Renal cortical epithelial cell (primary cell): Measurements from ENCODE around the gene MSRB1. TPM values are rescaled to one million over a fixed set of nuclear protein-coding genes. Genes with fewer than 3 reads are reported as not detected.
A peak's percentile ranks its signal among the peaks of the same experiment; 100 is the strongest.
"Not testable (repeated sequence)": the region's sequence is repeated elsewhere in the genome, so short reads cannot be mapped to it uniquely, and the experiment has no call there.

ENCODE experiments used
- DNase-seq: peaks from one replicate; pipeline ENCODE4 v3.0.0-alpha.2; 2011; ENCODE audit warnings: low read depth
- total RNA-seq: library from RNA; depleted of rRNA; stranded (reverse); fragments of >200 nt; gene quantifications from 2 replicates; pipeline ENCODE4 v1.2.3, GENCODE V29; 2014

Gene MSRB1
- total RNA-seq, 1 donor from 2014 or later = 9.6 TPM

DNA sequence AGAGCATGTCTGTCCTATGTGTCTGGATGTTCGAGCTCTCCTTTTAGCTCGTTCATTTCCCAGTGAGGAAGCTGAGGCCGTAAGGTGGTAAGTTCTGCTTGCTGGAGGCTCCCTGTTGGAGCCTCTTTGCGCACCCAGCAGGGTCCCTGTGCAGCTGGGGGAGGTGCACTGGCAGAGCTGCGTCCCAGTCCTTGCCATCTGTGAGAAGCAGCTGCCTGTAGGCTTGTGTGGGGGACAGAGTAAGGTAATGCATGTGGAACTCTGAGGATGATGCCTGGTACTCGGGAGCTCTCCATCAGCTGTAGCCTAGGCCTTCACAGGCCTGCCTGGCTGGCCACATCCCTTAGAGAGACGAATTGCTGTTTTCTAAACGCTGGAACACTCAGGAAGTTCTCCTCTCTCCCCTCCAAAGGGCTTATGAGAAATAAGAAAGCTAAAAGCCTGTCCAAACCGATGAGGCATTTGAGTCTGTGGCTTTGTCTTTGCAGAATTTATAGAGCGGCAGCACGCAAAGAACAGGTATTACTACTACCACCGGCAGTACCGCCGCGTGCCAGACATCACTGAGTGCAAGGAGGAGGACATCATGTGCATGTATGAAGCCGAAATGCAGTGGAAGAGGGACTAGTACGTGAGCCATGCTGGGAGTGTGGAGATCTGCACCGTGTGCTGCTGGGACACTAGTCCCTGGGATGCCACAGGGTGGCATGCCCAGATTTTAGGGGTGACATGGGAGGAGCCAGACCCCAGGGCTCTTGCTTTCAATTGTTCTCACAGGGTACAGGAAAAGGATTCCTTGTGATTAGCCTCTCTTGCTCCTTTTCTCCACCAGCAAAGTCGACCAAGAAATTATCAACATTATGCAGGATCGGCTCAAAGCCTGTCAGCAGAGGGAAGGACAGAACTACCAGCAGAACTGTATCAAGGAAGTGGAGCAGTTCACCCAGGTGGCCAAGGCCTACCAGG lies 17.9 kb upstream of the MSRB1 start:
- DNase-seq = no peak

DNA sequence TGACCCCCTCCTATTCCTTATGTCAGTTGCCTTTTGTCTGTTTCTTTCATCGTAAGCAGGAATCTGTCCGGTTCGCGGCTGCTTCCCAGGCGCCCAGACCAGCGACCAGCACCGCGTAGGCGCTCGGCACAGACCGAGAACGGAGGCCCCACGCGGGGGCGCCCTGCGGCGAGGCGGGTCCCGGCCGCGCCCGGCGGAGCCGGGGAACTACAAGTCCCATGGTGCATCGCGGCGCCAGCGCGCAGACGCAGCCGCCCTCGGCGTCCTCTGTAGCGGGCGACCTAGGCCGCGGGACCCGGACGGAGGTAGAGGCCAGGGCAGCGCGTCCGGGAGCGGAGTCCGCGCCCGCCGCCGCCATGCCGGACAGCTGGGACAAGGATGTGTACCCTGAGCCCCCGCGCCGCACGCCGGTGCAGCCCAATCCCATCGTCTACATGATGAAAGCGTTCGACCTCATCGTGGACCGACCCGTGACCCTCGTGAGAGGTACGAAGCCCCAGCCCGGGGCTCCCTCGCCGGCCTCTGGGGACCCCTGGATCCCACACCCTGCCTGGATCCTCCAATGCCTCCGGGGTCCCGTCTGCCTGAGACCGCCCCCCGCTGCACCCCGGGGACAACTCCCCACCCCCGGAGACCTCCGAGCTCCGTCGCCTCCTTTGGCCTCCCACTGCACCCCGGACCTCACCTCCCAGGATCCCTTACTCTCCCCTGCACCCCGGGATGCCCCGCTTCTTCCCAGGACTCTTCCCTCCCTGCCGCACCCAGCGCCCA lies 16.5 kb upstream of the MSRB1 start, which contains the start of gene NDUFB10:
Gene NDUFB10, plus strand, starts transcription at position 270 of the 771 bp plus-strand sequence. Its CDS starts 87 bp downstream, at position 357.
- DNase-seq = peak; percentile 66

DNA sequence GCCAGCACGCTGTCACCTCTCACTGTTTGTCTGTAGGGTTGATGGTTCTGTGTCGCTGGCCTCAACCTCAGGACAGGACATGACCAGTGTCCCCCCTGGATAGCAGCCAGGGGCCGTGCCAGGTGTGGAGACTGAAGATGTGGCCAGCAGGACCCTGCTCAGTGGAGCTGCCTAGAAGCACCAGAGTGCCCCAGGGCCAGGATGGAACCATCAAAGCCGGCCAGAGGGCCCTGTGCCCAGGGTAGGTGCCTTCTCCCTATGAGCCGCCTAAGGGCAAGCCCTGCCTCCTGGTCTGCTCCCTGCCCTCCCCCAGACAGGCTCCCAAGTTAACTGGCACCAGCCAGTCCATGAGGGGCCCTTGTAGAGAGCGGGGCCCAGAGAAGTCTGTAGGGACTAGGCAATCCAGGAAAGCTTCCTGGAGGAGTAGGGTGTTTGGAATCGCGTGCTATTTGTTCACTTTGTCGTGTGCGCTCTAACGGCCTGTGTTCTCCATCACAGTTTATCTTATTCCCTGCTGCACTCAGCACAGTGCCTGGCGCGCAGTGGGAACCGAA lies 15.8 kb upstream of the MSRB1 start:
- no peak for DNase-seq

DNA sequence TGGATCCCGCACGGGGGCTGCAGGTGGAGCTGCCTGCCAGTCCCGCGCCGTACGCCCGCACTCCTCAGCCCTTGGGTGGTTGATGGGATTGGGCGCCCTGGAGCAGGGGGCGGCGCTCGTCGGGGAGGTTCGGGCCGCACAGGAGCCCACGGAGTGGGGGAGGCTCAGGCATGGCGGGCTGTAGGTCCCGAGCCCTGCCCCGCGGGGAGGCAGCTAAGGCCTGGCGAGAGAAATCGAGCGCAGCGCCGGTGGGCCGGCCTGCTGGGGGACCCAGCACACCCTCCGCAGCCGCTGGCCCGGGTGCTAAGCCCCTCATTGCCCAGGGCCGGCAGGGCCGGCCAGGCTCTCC lies 15.1 kb upstream of the MSRB1 start:
- not testable (repeated sequence) for DNase-seq

DNA sequence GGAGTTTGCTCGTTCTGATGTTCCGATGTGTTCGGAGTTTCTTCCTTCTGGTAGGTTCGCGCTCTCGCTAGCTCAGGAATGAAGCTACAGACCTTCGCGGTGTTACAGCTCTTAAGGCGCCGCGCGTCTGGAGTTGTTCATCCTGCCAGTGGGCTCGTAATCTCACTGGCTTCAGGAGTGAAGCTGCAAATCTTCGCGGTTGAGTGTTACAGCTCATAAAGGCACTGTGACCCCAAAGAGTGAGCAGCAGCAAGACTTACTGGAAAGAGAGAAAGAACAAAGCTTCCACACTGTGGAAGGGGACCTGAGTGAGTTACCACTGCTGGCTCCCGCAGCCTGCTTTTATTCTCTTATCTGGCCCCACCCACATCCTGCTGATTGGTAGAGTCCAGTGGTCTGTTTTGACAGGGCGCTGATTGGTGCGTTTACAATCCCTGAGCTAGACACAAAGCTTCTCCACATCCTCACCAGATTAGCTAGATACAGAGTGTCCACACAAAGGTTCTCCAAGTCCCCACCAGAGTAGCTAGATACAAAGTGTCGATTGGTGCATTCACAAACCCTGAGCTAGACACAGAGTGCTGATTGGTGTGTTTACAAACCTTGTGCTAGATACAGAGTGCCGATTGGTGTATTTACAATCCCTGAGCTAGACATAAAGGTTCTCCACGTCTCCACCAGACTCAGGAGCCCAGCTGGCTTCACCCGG lies 14.6 kb upstream of the MSRB1 start:
- DNase-seq = not testable (repeated sequence)

GRCh38 chr16:1953734-1954133 lies 10.7 kb upstream of the MSRB1 start:
- no peak for DNase-seq

GRCh38 chr16:1950559-1950958 lies 7.6 kb upstream of the MSRB1 start:
- DNase-seq = no peak

- DNase-seq = no peak
Observed at GRCh38 chr16:1950047-1950446, 7.0 kb upstream of the MSRB1 start.

DNA sequence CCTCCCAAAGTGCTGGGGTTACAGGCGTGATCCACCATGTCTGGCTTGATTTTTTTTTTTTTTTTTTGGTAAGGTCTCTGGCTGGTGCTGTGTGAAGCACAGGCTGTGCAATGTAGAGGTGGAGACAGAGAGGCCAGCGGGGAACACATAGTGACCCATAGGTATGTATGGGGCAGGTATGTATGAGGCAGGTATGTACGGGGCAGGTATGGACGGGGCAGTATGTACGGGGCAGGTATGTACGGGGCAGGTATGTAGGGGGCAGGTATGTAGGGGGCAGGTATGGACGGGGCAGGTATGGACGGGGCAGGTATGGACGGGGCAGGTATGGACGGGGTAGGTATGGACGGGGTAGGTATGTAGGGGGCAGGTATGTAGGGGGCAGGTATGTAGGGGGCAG lies 6.5 kb upstream of the MSRB1 start:
- DNase-seq = no peak

DNA sequence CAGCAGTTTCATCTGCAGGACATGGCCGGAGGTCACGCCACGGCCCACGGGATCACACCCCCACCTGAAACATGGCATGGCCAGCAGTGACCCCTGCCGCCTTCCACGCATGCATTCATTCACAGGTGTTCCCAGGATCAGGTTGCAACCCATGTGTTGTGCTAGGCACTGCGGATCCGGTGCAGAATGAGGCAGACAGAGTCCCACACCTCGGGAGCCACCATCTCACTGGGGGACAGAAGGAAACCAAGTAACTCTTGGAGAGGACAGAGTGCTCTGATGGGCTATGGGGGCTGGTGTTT lies 4.3 kb upstream of the MSRB1 start:
- DNase-seq = no peak

DNA sequence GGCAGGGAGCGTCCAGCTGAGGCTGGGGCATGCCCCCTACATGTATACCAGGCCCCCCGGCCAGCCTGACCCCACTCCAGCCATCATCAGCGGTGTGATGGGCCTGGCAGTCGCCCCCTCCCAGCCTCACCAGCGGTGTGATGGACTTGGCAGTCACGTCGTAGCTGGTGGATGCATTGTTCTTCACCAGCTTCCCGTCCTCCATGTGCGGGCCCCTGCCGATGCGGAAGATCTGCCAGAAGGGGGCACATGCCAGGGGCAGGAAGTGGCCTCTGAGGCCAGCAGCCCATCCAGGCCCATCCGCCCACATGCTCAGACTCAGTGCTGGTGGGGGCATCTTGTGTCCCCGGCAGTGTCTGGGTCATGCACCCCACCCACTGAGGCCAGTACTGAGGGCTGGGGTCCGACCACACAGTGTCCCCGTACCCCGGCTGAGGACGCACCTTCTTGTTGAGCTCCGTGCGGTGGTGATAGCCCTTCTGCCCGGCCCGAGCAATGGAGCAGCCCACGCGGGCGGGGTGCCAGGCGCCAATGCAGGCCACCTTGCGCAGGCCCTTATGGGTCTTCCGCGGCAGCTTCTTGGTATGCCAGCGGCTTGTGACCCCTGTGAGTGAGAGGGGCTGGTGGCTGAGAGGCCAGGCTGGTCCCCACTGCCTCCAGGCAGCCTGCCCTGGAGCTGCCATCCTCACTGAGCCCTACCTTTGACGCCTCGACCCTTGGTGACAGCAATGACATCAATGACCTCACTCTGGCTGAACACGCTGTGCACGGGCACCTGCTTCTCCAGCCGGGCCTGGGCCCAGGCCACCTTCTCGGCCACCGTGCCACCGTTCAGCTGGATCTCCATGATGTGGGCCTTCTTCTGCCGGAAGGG lies 3.7 kb upstream of the MSRB1 start:
- DNase-seq = no peak

- no peak for DNase-seq
Observed at GRCh38 chr16:1945559-1946391, 2.8 kb upstream of the MSRB1 start.

- DNase-seq = no peak
Observed at GRCh38 chr16:1944612-1945199, 1.7 kb upstream of the MSRB1 start.

- DNase-seq = peak; percentile 79
Observed at GRCh38 chr16:1942047-1942809, 771 bp downstream of the MSRB1 start.

GRCh38 chr16:1941162-1942046 lies 1.6 kb downstream of the MSRB1 start:
- DNase-seq = peak; percentile 89

DNA sequence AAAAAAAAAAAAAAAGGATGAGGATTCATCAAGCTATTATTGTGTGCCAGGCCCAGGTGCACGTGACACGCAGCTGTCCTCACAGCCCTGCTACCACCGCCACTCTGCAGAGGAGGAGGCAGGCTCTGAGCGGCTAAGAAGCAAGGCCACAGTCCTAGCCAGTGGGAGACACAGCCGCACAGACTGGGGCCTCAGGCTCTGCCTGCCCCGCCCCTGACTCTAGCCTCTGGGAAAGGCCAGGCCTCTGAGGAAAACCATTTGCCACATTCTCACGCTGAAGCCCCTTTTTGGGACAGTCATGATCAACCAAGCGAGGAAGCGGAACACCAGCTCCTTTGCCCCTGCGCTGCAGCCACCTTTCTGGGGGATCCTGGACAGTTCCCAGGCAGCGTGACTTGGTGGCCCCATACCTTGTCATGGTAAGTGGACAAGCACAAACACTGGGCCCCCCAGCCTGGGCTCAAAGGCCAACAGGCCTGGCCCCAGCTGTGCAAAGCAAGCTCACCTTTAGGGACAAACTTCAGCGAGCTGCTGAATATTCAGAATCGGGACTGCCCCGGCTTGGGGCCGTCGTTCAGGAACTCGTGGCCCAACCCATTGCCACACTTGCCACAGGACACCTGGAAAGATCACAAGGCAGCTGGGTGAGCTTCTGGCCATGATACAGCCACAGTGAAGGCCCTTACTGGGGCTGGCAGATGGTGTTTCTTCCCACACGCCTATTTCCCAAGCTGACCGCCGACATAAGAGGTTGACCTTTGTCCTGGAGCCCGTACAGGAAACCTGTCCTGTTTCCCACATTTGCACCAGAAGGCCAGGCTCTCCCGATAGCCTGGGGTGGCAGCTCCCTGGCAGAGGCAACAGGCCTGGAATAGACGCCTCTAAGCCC lies 2.5 kb downstream of the MSRB1 start:
- DNase-seq = peak; percentile 61

DNA sequence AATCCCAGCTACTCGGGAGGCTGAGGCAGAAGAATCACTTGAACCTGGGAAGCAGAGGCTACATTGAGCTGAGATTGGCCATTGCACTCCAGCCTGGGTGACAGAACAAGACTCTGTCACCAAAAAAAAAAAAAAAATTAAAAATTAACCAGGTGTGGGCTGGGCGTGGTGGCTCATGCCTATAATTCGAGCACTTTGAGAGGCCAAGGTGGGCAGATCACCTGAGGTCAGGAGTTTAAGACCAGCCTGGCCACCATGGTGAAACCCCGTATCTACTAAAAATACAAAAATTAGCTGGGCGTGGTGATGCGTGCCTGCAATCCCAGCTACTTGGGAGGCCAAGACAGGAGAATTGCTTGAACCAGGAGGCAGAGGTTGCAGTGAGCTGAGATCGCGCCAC lies 3.2 kb downstream of the MSRB1 start:
- DNase-seq = not testable (repeated sequence)
